ENCODE data around the gene ANP32A.
"Not testable (repeated sequence)": the region's sequence is repeated elsewhere in the genome, so short reads cannot be mapped to it uniquely, and the experiment has no call there.

The ANP32A gene

GRCh38 chr15:68820295-68821189 lies at the start of gene ANP32A:
Gene ANP32A, minus strand, starts transcription at chr15:68820895. Its CDS starts 144 bp downstream, at chr15:68820751.
- DNase-seq, result peak; percentile 95

- no peak for DNase-seq
Measured at GRCh38 chr15:68868296-68868695, 47.6 kb upstream of the ANP32A start.

- DNase-seq, result no peak
Measured at GRCh38 chr15:68862415-68862814, 41.7 kb upstream of the ANP32A start.

GRCh38 chr15:68858666-68859065 lies 38.0 kb upstream of the ANP32A start:
- DNase-seq, result not testable (repeated sequence)

DNA sequence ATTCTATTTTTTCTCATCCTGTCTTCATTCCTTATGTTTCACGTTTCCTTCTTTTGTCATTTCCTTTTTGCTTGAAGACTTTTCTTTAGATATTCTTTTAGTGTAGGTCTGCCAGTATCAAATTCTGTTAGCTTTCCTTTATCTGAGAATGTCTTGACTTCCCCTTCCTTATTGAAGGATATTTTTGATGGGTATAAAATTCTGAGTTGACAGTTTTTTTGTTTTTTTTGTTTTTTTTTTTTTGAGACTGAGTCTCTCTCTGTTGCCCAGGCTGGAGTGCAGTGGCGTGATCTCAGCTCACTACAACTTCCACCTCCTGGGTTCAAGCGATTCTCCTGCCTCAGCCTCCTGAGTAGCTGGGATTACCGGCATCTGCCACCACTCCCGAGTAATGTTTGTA lies 36.7 kb upstream of the ANP32A start:
- DNase-seq, result not testable (repeated sequence)

DNA sequence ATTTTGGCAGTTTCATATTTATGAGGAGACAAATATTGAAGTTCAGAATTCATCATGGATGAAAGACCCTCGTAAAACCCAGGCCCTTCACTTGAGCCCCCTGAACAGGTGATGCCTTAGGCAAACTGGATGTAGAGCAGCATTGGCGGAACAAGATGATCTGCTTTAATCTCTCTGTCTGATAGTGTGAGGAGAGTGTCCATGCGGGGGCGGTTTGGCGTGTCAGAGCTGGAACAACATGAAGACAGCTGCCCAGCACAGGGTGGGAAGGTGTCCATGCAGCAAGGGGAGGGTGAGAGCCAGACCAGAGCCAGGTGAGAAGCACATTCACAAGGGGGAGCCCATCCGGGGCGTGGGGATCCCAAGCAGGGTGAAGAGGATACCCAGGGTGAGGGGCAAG lies 31.8 kb upstream of the ANP32A start:
- DNase-seq, result no peak

- DNase-seq, result no peak
Measured at GRCh38 chr15:68851971-68852370, 31.3 kb upstream of the ANP32A start.

DNA sequence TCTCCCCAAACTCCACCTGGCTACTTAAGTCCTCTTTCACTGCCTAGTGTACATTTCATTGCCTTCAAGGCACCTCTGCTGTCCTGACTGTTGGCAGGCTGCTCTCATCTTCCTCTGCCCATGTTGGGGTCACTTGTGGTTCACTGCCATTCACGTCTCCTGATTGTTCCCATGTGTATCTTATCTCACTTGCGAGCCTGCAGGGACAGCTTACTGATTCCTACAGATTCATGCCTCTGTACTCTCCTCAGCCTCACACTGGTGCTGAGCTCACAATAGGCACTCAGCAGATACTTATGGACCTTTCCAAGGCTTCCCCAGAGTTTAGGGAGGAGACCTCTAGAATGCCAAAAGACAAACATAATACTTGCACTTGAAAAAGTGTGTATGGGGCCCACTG lies 28.8 kb upstream of the ANP32A start:
- no peak for DNase-seq

- no peak for DNase-seq
Measured at GRCh38 chr15:68846851-68847439, 26.2 kb upstream of the ANP32A start.

GRCh38 chr15:68844856-68845550 lies 24.3 kb upstream of the ANP32A start:
- DNase-seq, result no peak

- DNase-seq, result peak; percentile 17
Measured at GRCh38 chr15:68843425-68844311, 23.0 kb upstream of the ANP32A start.

DNA sequence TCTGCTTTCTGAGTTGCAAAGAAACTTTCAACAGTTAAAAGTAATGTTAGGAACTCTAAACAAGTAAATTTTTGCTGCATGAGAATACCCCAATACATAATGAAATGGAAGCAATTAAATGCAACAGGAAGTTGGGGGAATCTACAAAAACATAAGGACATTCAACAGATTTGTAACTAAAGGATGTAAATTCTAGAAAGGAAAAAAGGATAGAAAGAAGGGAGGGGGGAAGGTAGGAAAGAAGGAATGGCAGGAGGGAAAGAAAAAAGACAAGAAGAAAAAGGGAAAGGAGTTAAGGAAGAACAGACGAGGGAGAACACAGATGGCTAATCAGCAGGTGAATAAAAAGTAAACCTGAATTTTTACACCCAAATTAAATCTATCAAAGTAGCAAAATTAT lies 22.3 kb upstream of the ANP32A start:
- DNase-seq, result no peak

- no peak for DNase-seq
Measured at GRCh38 chr15:68834346-68834745, 13.7 kb upstream of the ANP32A start.

GRCh38 chr15:68833700-68834331 lies 13.1 kb upstream of the ANP32A start:
- DNase-seq, result no peak

- DNase-seq, result peak; percentile 12
Measured at GRCh38 chr15:68830141-68830785, 9.6 kb upstream of the ANP32A start.

DNA sequence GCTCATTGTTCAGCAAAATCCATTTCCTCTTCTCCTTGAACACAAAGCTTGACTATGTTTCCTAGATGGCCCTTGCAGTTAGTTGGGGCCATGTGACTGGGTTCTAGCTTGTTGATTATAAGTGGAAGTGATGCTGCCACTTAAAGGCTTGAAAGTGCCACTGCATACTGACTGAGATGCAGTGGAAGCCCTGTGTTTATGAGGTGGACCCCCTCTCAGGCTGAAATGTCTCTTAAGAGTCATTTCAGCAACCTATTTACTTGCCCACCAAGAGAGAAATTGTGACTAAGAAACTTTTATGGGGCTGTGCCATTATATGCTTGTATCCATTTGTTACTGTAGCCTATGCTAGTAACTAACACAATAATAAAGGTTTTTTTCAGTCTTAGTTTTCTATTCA lies 8.4 kb upstream of the ANP32A start:
- no peak for DNase-seq

DNA sequence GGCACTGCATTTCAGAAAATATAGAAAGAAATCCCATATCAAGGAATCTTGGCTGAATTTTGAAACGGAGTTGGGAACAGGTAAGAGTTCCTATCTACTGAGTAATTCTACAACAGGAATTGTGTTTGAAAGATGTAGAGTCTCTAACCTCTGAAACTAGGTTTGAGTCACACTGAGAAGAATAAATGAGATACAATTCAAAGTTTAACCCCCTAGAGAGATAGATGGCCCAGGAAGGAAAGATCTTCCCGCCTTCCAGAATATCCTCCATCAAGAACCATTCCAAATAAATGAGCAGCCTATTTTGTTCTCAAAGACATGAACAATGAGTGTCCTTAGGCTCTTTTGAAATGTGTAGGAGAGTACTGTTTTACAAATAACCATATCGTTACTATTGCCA lies 2.9 kb upstream of the ANP32A start:
- DNase-seq, result no peak

DNA sequence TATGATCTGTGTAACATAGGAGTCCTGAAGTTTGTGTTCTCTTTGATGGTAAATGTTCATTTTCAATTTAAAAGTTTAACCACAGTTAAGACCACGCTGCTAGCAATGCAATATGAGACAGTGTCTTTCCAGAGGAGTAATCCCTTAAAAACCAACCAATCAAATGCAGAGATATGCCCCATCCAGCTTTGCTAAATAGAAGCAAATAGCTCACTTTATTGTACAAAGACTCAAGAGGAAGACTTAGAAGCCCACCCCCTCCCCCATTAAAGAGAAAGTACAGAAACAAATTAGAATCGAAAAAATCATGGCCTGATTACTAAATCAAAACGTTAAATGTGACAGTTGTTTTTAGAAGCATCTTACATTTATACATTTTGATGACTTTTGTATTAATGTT lies 2.1 kb upstream of the ANP32A start:
- DNase-seq, result no peak

DNA sequence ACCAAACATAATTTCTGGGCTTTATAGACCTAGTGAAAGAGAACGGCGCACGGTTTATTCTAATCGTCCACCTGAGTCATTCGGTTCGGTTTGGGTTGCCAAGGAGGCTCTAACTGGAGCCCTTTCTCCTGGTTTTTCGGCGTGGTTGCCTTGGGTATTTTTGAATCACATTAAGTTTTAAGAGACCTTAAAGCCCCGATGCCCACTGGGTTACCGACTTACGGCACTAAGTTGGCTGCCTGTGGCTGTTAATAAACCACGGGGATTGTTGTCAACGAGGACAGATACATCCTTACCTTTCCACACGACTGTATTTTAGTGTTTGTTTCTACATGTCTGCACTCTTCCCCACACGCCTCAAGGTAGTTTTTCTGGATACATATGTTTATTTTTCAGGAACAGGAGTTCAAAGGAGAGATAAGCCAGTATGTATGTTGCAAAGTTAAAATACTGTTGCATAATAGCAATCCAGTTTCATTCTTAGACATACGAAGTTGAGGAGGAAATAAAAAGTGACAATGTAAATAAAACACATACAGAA lies 1.2 kb upstream of the ANP32A start:
- no peak for DNase-seq

DNA sequence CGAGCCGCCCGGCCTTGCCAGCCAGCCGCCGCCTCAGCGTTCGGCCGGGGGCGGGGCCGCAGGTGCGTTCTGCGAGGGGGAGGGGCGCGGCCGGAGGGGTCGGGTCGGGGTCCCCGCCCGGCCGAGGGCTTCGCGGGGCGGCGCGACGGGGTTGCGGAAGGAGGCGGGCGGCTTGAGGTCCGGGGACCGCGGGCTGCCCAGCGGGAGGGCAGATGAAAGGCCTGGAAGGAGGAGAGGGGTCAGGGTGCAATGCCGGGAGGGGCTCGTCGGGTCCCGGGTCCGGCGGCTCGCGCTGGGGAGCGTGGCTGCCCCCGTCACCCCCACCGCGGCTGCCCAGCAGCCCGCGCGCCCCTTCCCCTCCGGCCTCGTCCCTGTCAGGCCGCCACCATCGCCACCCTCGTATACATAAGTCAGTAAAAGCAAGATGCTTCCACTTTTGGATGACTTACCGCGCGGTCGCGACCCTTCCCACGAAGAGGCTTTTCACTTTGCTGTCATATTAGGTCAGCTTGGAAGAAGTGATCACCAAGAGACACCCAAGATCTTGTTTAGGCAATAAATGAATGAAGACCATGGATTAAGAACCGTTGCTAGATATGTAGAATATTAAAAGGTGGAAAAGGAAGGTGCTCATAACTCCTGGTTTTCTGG lies 620 bp upstream of the ANP32A start:
- no peak for DNase-seq

Data from stimulated activated CD4-positive, alpha-beta T cell treated with anti-CD3 and anti-CD28 coated beads, Interleukin-1b, Interleukin-23, amount 100 ng/mL, for 48 hours (primary cell).